ENCODE results near the gene LRRC45.

Gene LRRC45

DNA sequence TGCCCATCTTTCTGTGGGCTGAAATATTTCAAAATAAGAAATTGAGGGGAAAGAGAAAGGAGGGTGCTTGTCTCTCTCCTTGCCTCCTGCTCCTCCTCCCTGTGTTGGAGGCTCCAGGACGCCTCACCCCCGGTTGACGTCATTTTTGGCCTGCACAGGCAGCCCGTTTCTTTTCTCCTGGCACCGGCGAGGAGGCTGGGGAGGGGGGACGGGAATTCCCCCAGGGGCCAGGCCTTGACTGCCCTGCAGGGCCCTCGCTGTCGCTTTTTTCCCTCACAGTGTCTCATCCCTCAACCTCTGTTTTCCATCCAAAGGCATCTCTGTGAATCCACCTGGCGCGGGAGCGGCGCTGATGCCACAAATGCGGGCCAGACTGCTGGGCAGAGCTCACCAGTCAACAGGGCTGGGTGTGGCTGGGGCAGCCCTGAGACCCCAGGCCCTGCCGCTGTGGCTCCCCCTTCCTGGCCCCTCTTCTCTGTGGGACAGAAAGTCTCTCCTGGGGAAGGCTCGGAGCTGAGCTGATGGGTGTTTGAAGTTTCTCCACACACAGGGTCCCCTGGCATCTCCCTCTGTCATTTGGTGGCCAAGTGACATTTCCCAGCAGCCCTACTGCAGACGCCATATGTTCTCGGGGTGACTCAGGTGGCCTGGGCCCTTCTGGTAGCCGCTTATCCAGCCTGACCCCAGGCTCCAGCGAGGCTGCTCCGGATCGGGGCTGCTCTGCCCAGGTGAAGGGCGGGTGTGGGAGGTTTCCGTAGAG, 16.5 kb upstream of the LRRC45 start:
- TF ChIP-seq TCF4 (CRISPR knock-in tag; IDR thresholded peaks at IDR 0.05; ENCODE audit: borderline replicate concordance): no peak
- no peak for TF ChIP-seq ZNF8 (CRISPR knock-in tag; IDR thresholded peaks at IDR 0.05)
- TF ChIP-seq, protein P1, sequence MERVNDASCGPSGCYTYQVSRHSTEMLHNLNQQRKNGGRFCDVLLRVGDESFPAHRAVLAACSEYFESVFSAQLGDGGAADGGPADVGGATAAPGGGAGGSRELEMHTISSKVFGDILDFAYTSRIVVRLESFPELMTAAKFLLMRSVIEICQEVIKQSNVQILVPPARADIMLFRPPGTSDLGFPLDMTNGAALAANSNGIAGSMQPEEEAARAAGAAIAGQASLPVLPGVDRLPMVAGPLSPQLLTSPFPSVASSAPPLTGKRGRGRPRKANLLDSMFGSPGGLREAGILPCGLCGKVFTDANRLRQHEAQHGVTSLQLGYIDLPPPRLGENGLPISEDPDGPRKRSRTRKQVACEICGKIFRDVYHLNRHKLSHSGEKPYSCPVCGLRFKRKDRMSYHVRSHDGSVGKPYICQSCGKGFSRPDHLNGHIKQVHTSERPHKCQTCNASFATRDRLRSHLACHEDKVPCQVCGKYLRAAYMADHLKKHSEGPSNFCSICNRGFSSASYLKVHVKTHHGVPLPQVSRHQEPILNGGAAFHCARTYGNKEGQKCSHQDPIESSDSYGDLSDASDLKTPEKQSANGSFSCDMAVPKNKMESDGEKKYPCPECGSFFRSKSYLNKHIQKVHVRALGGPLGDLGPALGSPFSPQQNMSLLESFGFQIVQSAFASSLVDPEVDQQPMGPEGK (CRISPR knock-in tag; IDR thresholded peaks at IDR 0.05; ENCODE audit: borderline replicate concordance): peak; percentile 63; the same call in 1 of the 2 replicates

DNA sequence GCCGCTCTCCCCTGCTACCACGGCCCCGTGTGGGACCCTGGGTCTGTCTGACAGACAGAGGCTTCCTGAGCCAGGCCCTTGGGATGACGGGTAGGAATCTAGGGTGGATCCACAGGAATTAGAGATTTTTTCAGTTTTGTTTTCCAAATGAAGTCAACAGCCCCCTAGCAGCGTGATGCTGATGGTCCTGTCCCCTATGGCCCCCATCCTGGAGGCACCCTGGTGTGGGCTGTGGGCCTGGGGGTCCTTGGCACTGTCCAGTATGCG, 15.9 kb upstream of the LRRC45 start:
- ATAC-seq: no peak

More for the DNA sequence above, 16.5 kb upstream of the LRRC45 start:
- peak; percentile 48 for ATAC-seq

DNA sequence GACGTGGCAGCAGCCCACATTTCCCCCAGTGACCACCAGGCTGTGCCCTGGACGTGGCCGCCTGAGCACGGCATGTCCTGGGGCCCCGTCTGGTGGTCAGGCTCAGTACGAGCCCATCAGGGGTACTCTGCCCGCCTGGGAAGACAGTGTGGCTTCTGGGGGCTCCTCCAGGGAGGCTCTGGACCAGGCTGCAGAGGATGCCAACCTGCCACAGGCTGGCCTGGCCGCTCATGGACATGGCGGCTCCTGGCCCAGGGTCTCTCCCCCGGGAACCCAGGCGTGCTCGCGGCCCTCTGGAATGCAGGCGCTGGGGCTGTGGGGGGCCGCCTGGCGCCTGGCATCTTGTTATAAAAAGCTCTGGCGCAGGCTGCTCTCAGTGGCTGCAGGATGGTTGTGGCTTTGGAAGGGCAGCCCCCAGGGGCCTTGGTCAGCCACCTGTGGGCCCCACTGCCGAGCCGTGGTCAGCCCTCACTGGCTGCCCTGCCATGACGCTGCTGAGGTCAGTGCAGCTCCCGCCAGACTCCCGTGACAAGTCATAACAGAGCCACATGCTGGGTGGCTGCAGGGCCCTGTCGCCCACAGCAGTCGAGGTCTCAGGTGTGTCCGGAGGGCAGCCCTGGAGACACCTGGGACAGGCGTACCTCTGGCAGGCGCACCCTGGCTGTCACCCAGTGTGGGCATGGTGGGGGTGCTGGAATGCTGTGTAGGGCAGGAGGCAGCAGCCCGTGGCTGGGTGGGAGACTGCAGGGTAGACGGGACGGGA, 15.4 kb upstream of the LRRC45 start:
- no peak for ATAC-seq

More for the DNA sequence above, 15.9 kb upstream of the LRRC45 start:
- TF ChIP-seq ZFP3 (CRISPR knock-in tag; IDR thresholded peaks at IDR 0.05): no peak

DNA sequence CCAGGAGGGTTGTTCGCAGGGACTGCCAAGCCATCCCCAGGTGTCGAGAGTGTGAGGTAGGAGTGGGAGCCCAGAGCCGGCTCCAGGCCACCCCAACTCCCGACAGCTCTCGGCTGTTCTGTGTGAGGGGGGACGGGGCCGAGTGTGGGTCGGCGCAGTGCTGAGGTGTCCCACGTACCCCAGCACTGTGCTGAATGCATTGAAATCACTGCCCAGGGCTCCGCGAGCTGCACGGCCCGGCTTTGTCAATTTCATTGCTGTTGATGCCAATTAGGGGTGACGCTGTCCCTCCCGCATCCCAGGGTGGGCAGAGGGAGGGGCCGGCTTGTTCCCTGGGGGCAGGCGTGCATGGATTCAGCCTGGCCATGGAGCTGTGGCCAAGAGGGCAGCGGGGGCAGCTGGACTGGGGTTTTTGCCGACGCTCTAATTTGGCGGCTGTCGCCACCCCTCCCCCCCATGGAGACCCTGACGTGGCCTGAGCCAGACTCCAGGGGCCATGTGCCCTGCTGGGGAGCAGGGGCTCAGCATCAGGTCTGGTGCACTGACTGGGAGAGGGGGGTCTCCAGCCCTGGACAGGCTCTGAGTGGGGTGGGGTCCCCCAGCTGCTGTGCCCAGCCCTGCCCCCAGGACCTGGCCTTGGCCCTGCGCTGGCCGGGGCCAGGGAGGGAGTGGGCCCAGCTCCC, 14.7 kb upstream of the LRRC45 start:
- TF ChIP-seq ZFP3 (CRISPR knock-in tag; IDR thresholded peaks at IDR 0.05): no peak
- no peak for TF ChIP-seq RARB (CRISPR knock-in tag; IDR thresholded peaks at IDR 0.05)
- TF ChIP-seq PPARA (CRISPR knock-in tag; IDR thresholded peaks at IDR 0.05; ENCODE audit: borderline replicate concordance): no peak
- TF ChIP-seq, protein P1 (CRISPR knock-in tag; IDR thresholded peaks at IDR 0.05; ENCODE audit: borderline replicate concordance): no peak
- no peak for TF ChIP-seq ZC3H10 (CRISPR knock-in tag; IDR thresholded peaks at IDR 0.05)
- no peak for TF ChIP-seq ARNTL (CRISPR knock-in tag; IDR thresholded peaks at IDR 0.05; ENCODE audit: borderline replicate concordance, low read depth)
- TF ChIP-seq TCF4 (CRISPR knock-in tag; IDR thresholded peaks at IDR 0.05; ENCODE audit: borderline replicate concordance): no peak
- TF ChIP-seq SNAI2 (CRISPR knock-in tag; IDR thresholded peaks at IDR 0.05): no peak
- TF ChIP-seq ESRRG (CRISPR knock-in tag; IDR thresholded peaks at IDR 0.05): no peak
- TF ChIP-seq, protein P2, sequence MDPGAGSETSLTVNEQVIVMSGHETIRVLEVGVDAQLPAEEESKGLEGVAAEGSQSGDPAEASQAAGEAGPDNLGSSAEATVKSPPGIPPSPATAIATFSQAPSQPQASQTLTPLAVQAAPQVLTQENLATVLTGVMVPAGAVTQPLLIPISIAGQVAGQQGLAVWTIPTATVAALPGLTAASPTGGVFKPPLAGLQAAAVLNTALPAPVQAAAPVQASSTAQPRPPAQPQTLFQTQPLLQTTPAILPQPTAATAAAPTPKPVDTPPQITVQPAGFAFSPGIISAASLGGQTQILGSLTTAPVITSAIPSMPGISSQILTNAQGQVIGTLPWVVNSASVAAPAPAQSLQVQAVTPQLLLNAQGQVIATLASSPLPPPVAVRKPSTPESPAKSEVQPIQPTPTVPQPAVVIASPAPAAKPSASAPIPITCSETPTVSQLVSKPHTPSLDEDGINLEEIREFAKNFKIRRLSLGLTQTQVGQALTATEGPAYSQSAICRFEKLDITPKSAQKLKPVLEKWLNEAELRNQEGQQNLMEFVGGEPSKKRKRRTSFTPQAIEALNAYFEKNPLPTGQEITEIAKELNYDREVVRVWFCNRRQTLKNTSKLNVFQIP (CRISPR knock-in tag; IDR thresholded peaks at IDR 0.05; ENCODE audit: borderline replicate concordance, low read depth): no peak
- TF ChIP-seq, protein P3, sequence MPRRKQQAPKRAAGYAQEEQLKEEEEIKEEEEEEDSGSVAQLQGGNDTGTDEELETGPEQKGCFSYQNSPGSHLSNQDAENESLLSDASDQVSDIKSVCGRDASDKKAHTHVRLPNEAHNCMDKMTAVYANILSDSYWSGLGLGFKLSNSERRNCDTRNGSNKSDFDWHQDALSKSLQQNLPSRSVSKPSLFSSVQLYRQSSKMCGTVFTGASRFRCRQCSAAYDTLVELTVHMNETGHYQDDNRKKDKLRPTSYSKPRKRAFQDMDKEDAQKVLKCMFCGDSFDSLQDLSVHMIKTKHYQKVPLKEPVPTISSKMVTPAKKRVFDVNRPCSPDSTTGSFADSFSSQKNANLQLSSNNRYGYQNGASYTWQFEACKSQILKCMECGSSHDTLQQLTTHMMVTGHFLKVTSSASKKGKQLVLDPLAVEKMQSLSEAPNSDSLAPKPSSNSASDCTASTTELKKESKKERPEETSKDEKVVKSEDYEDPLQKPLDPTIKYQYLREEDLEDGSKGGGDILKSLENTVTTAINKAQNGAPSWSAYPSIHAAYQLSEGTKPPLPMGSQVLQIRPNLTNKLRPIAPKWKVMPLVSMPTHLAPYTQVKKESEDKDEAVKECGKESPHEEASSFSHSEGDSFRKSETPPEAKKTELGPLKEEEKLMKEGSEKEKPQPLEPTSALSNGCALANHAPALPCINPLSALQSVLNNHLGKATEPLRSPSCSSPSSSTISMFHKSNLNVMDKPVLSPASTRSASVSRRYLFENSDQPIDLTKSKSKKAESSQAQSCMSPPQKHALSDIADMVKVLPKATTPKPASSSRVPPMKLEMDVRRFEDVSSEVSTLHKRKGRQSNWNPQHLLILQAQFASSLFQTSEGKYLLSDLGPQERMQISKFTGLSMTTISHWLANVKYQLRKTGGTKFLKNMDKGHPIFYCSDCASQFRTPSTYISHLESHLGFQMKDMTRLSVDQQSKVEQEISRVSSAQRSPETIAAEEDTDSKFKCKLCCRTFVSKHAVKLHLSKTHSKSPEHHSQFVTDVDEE (CRISPR knock-in tag; IDR thresholded peaks at IDR 0.05): no peak
- no peak for ATAC-seq

More for the DNA sequence above, 15.4 kb upstream of the LRRC45 start:
- TF ChIP-seq, protein P3 (CRISPR knock-in tag; IDR thresholded peaks at IDR 0.05): no peak
